ENCODE measurements around the gene DMPK. TPM values are rescaled to one million over a fixed set of nuclear protein-coding genes. Genes with fewer than 3 reads are reported as not detected.

Gene DMPK
- total and polyA plus RNA-seq, 2 experiments from 2014 or later: 9.8 to 24.0 TPM

DNA sequence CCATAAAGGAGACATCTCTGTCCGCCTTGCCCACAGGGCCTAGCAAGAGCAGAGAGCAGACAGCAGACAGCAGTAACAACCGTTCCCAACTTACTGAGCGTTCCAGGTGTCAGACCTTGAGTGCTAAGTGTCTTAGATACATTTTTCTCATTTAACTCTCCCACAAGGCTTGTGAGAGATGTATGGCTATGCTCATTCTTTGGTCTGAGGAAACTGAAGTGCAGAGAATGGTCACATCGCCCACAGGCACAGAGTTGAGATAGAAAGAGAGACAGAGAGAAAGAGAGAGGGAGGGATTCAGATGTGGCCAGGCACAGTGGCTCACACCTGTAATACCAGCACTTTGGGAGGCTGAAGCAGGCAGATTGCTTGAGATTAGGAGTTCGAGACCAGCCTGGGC, 34.8 kb downstream of the DMPK start (continued):
- TF ChIP-seq ETS1 (IDR thresholded peaks at IDR 0.05): no peak
- no peak for TF ChIP-seq JUNB (IDR thresholded peaks at IDR 0.05; ENCODE audit: unreplicated experiment)
- no peak for TF ChIP-seq EZH2 (IDR thresholded peaks at IDR 0.05; ENCODE audit: low read depth, unreplicated experiment)
- TF ChIP-seq CTCF (conservative IDR thresholded peaks at IDR 0.05; ENCODE audit: low read depth in 2 of 2): no peak
- no peak for TF ChIP-seq POLR2AphosphoS5 (IDR thresholded peaks at IDR 0.05; ENCODE audit: low read depth)

- Mint-ChIP-seq H3K4me3 (no peak overlapping the region; the same call in 2 of the 3 replicates), H3K4me1 (no peaks in the 10 kb centered on the region; the same call in 2 of the 3 replicates), H3K9me3 (no peaks in the 10 kb centered on the region), H3K27me3 (ENCODE audit: insufficient read depth, low read depth, poor library complexity) (peaks cover 3% of the 10 kb centered on the region), H3K27ac (no peak overlapping the region), H3K36me3 (ENCODE audit: low read depth) (no peaks in the 10 kb centered on the region)
- Histone ChIP-seq H3F3A (replicated peaks; ENCODE audit: low read depth) (0 out of 2 replicates have a peak, but pooled peaks cover 7% of the 10 kb centered on the region), H3K79me2 (replicated peaks; ENCODE audit: insufficient read depth) (no peaks in the 10 kb centered on the region), H4K20me1 (replicated peaks; ENCODE audit: insufficient read depth) (no peaks in the 10 kb centered on the region), H2AFZ (no peak overlapping the region), H3K9me2 (ENCODE audit: insufficient read depth) (no peaks in the 10 kb centered on the region), H3K27me3 (ENCODE audit: insufficient read depth) (no peaks in the 10 kb centered on the region), H3K4me1 (ENCODE audit: insufficient read depth) (no peaks in the 10 kb centered on the region; the same call in 1 of the 2 replicates), H3K27ac (ENCODE audit: low read depth) (no peak overlapping the region), H3K4me3 (no peak overlapping the region), H3K4me2 (no peak overlapping the region), H3K36me3 (ENCODE audit: insufficient read depth) (no peaks in the 10 kb centered on the region)
- ATAC-seq (no peak), DNase-seq (ENCODE audit: low spot score) (no peak)
- TF ChIP-seq EZH2 (IDR thresholded peaks at IDR 0.05; ENCODE audit: low read depth, unreplicated experiment) (no peak), ETS1 (IDR thresholded peaks at IDR 0.05) (no peak), STAT1 (IDR thresholded peaks at IDR 0.05; ENCODE audit: unreplicated experiment) (no peak), JUNB (IDR thresholded peaks at IDR 0.05; ENCODE audit: unreplicated experiment) (no peak), REST (IDR thresholded peaks at IDR 0.05; ENCODE audit: unreplicated experiment) (no peak), NANOG (IDR thresholded peaks at IDR 0.05; ENCODE audit: borderline replicate concordance) (no peak), ZNF331 (CRISPR knock-in tag; IDR thresholded peaks at IDR 0.05; ENCODE audit: low read depth) (no peak), CREB1 (CRISPR knock-in tag; IDR thresholded peaks at IDR 0.05; ENCODE audit: low read depth) (no peak), ZNF114 (CRISPR knock-in tag; IDR thresholded peaks at IDR 0.05) (no peak), CTCF (conservative IDR thresholded peaks at IDR 0.05; ENCODE audit: low read depth in 2 of 2) (no peak), POLR2AphosphoS5 (IDR thresholded peaks at IDR 0.05; ENCODE audit: low read depth) (no peak), EZH2phosphoT487 (IDR thresholded peaks at IDR 0.05; ENCODE audit: unreplicated experiment) (no peak)
Measured at GRCh38 chr19:45746866-45747265, 35.4 kb downstream of the DMPK start.

Measured in GM23338 (cell line).